ENCODE results near the gene SDHC. TPM values are rescaled to one million over a fixed set of nuclear protein-coding genes. Genes with fewer than 3 reads are reported as not detected.

Gene SDHC
- total and polyA plus RNA-seq, 2 of the 13 experiments (the other 11 are each of a cell fraction or from before 2014, with no cell fraction given): 27.1 to 229 TPM

DNA sequence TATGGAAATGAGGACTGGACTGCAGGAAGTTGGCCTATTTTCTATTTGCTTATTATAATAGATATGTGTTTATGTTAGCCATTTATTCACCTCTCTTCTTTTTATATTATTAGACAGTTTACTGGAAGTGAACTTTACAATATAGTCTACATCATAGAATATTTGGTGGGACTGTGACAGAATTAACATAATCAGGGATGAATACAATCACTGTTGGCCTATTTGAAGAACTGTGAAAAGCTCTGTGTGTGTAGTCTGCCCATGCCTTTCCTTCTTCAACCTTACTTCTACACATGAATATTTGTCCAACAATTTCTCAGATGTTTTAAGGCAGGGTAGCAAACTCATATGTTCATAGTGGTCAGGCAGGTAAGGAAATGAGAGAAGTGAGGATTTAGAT is 16.8 kb upstream of the SDHC start (continued):
- no peak for TF ChIP-seq FIP1L1 (IDR thresholded peaks at IDR 0.05; ENCODE audit: borderline replicate concordance, insufficient read depth, low read depth, low read length)
- TF ChIP-seq ZNF207 (IDR thresholded peaks at IDR 0.05; ENCODE audit: borderline replicate concordance): no peak
- TF ChIP-seq PBX3 (CRISPR knock-in tag; IDR thresholded peaks at IDR 0.05; ENCODE audit: borderline replicate concordance): no peak
- TF ChIP-seq ZNF230 (CRISPR knock-in tag; IDR thresholded peaks at IDR 0.05): no peak
- TF ChIP-seq CENPT (CRISPR knock-in tag; IDR thresholded peaks at IDR 0.05; ENCODE audit: low read depth): no peak
- TF ChIP-seq TAF1 (CRISPR knock-in tag; IDR thresholded peaks at IDR 0.05): no peak

DNA sequence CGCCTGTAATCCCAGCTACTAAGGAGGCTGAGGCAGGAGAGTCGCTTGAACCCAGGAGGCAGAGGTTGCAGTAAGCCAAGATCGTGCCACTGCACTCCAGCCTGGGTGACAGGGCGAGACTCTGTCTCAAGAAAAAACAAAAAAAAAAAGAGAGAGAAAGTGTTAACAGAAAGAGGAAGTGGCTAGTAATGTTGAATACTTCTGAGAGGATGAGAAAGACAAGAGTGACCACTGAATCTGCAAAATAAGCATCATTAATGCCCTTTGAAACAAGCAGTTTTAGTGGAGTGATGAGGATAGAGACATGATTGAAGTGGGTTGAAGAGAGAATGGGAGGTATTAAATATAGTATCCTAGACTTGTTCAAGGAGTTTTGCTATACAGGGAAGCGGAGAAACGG is 16.1 kb upstream of the SDHC start:
- DNase-seq (ENCODE audit: low spot score) (no peak), FAIRE-seq (no peak), ATAC-seq (no peak)
- intact Hi-C loops (cut with micrococcal nuclease; ENCODE audit: unreplicated experiment): no loop called here
- no peaks in the 10 kb centered on the region for H3K9me3 ChIP-seq (ENCODE audit: low read length)
- H3K27ac ChIP-seq (ENCODE audit: extremely low read length, insufficient read depth, low read length): no peak overlapping the region
- CTCF ChIA-PET (ENCODE audit: low intra/inter-chr PET ratio, low total read pairs): no interaction called here
- H4K20me1 ChIP-seq (ENCODE audit: insufficient read depth, low read length): no peaks in the 10 kb centered on the region
- H3K4me1 ChIP-seq (ENCODE audit: insufficient read depth, low read length): peaks cover 8% of the 10 kb centered on the region; the same call in 1 of the 2 replicates
- in situ Hi-C loops (cut with HindIII; ENCODE audit: extremely low pct_ligation_motif_present, low pct_unique_long_range_greater_than_20kb): no loop called here
- no peaks in the 10 kb centered on the region for H3K79me2 ChIP-seq (ENCODE audit: insufficient read depth, low read length)
- no peak overlapping the region for H2AFZ ChIP-seq (ENCODE audit: low read length)
- WGBS (ENCODE audit: low lambda C conversion rate): 71% methylated on average over 6 of the region's 6 CpGs
- no peaks in the 10 kb centered on the region for H3K27me3 ChIP-seq (ENCODE audit: control insufficient read depth in 1 of 2, insufficient read depth in 2 of 2, low read length in 2 of 2)
- no peaks in the 10 kb centered on the region for H3K36me3 ChIP-seq (replicated peaks in 1 of 2; ENCODE audit: control insufficient read depth in 1 of 2, insufficient read depth in 2 of 2, low read length in 2 of 2)
- H3K9ac ChIP-seq (ENCODE audit: insufficient read depth, low read depth, low read length): no peak overlapping the region
- BruUV-seq (replicated peaks): no TSS peak
- no peak overlapping the region for H3K4me2 ChIP-seq (ENCODE audit: low read depth, low read length)
- TF ChIP-seq, protein P1, sequence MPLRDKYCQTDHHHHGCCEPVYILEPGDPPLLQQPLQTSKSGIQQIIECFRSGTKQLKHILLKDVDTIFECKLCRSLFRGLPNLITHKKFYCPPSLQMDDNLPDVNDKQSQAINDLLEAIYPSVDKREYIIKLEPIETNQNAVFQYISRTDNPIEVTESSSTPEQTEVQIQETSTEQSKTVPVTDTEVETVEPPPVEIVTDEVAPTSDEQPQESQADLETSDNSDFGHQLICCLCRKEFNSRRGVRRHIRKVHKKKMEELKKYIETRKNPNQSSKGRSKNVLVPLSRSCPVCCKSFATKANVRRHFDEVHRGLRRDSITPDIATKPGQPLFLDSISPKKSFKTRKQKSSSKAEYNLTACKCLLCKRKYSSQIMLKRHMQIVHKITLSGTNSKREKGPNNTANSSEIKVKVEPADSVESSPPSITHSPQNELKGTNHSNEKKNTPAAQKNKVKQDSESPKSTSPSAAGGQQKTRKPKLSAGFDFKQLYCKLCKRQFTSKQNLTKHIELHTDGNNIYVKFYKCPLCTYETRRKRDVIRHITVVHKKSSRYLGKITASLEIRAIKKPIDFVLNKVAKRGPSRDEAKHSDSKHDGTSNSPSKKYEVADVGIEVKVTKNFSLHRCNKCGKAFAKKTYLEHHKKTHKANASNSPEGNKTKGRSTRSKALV (CRISPR knock-in tag; IDR thresholded peaks at IDR 0.05): no peak
- POLR2A ChIA-PET: no interaction called here
- no peak overlapping the region for H3K4me3 ChIP-seq (replicated peaks in 1 of 3; ENCODE audit: insufficient read depth in 1 of 3, low read depth in 2 of 3, low read length in 3 of 3)
